ENCODE measurements around the gene EDIL3.

EDIL3 gene

GRCh38 chr5:84383816-84384603 lies 670 bp downstream of the EDIL3 start:
- no peaks in the 10 kb centered on the region for H3K36me3 ChIP-seq (replicated peaks)
- H3K4me3 ChIP-seq: no peak overlapping the region
- H3K27me3 ChIP-seq (ENCODE audit: low read depth): peaks cover 57% of the 10 kb centered on the region
- DNase-seq (ENCODE audit: low spot score in 2 of 2): peak in 1 of 2 experiments; percentile 8
- H3K4me1 ChIP-seq: no peaks in the 10 kb centered on the region
- no peaks in the 10 kb centered on the region for H3K9me3 ChIP-seq
- in situ Hi-C loops (cut with MboI; ENCODE audit: low sequenced_read_pairs): no loop called here

- H3K9me3 ChIP-seq: no peaks in the 10 kb centered on the region
- no peaks in the 10 kb centered on the region for H3K36me3 ChIP-seq (replicated peaks)
- H3K4me1 ChIP-seq: no peaks in the 10 kb centered on the region
- peaks cover 58% of the 10 kb centered on the region for H3K27me3 ChIP-seq (ENCODE audit: low read depth)
- H3K4me3 ChIP-seq: no peak overlapping the region
- DNase-seq (ENCODE audit: low spot score in 2 of 2): no peak
- in situ Hi-C loops (cut with MboI; ENCODE audit: low sequenced_read_pairs): no loop called here
Measured at GRCh38 chr5:84383296-84383815, 1.3 kb downstream of the EDIL3 start.

- Histone ChIP-seq H3K4me3 (no peak overlapping the region), H3K27me3 (ENCODE audit: low read depth) (peaks cover 58% of the 10 kb centered on the region), H3K36me3 (replicated peaks) (no peaks in the 10 kb centered on the region), H3K4me1 (no peaks in the 10 kb centered on the region), H3K9me3 (no peaks in the 10 kb centered on the region)
- no peak for DNase-seq (ENCODE audit: low spot score in 2 of 2)
- in situ Hi-C loops (cut with MboI; ENCODE audit: low sequenced_read_pairs): no loop called here
Measured at GRCh38 chr5:84382363-84383295, 2.1 kb downstream of the EDIL3 start.

GRCh38 chr5:84381502-84382362 lies 2.9 kb downstream of the EDIL3 start:
- Histone ChIP-seq H3K4me1 (no peaks in the 10 kb centered on the region), H3K36me3 (replicated peaks) (no peaks in the 10 kb centered on the region), H3K9me3 (no peaks in the 10 kb centered on the region), H3K27me3 (ENCODE audit: low read depth) (peaks cover 53% of the 10 kb centered on the region), H3K4me3 (no peak overlapping the region)
- in situ Hi-C loops (cut with MboI; ENCODE audit: low sequenced_read_pairs): no loop called here
- DNase-seq (ENCODE audit: low spot score in 2 of 2): no peak

- Histone ChIP-seq H3K4me3 (no peak overlapping the region), H3K36me3 (replicated peaks) (no peaks in the 10 kb centered on the region), H3K4me1 (no peaks in the 10 kb centered on the region), H3K9me3 (no peaks in the 10 kb centered on the region), H3K27me3 (ENCODE audit: low read depth) (peaks cover 38% of the 10 kb centered on the region)
- no peak for DNase-seq (ENCODE audit: low spot score in 2 of 2)
- in situ Hi-C loops (cut with MboI; ENCODE audit: low sequenced_read_pairs): no loop called here
Measured at GRCh38 chr5:84379749-84380148, 4.9 kb downstream of the EDIL3 start.

GRCh38 chr5:84378961-84379360 lies 5.7 kb downstream of the EDIL3 start:
- in situ Hi-C loops (cut with MboI; ENCODE audit: low sequenced_read_pairs): no loop called here
- Histone ChIP-seq H3K36me3 (replicated peaks) (no peaks in the 10 kb centered on the region), H3K27me3 (ENCODE audit: low read depth) (peaks cover 32% of the 10 kb centered on the region), H3K4me1 (no peaks in the 10 kb centered on the region), H3K4me3 (no peak overlapping the region), H3K9me3 (no peaks in the 10 kb centered on the region)
- no peak for DNase-seq (ENCODE audit: low spot score in 2 of 2)

GRCh38 chr5:84378420-84378819 lies 6.3 kb downstream of the EDIL3 start:
- DNase-seq (ENCODE audit: low spot score in 2 of 2): no peak
- H3K9me3 ChIP-seq: no peaks in the 10 kb centered on the region
- peaks cover 27% of the 10 kb centered on the region for H3K27me3 ChIP-seq (ENCODE audit: low read depth)
- in situ Hi-C loops (cut with MboI; ENCODE audit: low sequenced_read_pairs): no loop called here
- no peak overlapping the region for H3K4me3 ChIP-seq
- no peaks in the 10 kb centered on the region for H3K36me3 ChIP-seq (replicated peaks)
- no peaks in the 10 kb centered on the region for H3K4me1 ChIP-seq

- H3K4me1 ChIP-seq: no peaks in the 10 kb centered on the region
Measured at GRCh38 chr5:84376346-84376745, 8.3 kb downstream of the EDIL3 start.

GRCh38 chr5:84374568-84374967 lies 10.1 kb downstream of the EDIL3 start:
- no peaks in the 10 kb centered on the region for H3K36me3 ChIP-seq (replicated peaks)
- no peak for DNase-seq (ENCODE audit: low spot score in 2 of 2)
- H3K9me3 ChIP-seq: no peaks in the 10 kb centered on the region
- no peaks in the 10 kb centered on the region for H3K4me1 ChIP-seq
- in situ Hi-C loops (cut with MboI; ENCODE audit: low sequenced_read_pairs): no loop called here
- peaks cover 9% of the 10 kb centered on the region for H3K27me3 ChIP-seq (ENCODE audit: low read depth)
- H3K4me3 ChIP-seq: no peak overlapping the region

More at GRCh38 chr5:84376346-84376745, 8.3 kb downstream of the EDIL3 start:
- Histone ChIP-seq H3K27me3 (ENCODE audit: low read depth) (peaks cover 7% of the 10 kb centered on the region; the same call in 1 of the 2 replicates), H3K4me3 (no peak overlapping the region), H3K9me3 (no peaks in the 10 kb centered on the region), H3K36me3 (replicated peaks) (no peaks in the 10 kb centered on the region)
- in situ Hi-C loops (cut with MboI; ENCODE audit: low sequenced_read_pairs): no loop called here
- DNase-seq (ENCODE audit: low spot score in 2 of 2): no peak

GRCh38 chr5:84373506-84373905 lies 11.2 kb downstream of the EDIL3 start:
- H3K27me3 ChIP-seq (ENCODE audit: low read depth): peaks cover 5% of the 10 kb centered on the region; the same call in 1 of the 2 replicates
- no peaks in the 10 kb centered on the region for H3K9me3 ChIP-seq
- H3K4me1 ChIP-seq: no peaks in the 10 kb centered on the region
- no peak overlapping the region for H3K4me3 ChIP-seq
- no peak for DNase-seq (ENCODE audit: low spot score in 2 of 2)
- in situ Hi-C loops (cut with MboI; ENCODE audit: low sequenced_read_pairs): no loop called here
- no peaks in the 10 kb centered on the region for H3K36me3 ChIP-seq (replicated peaks)

GRCh38 chr5:84372066-84372695 lies 12.5 kb downstream of the EDIL3 start:
- no peak for DNase-seq (ENCODE audit: low spot score in 2 of 2)
- in situ Hi-C loops (cut with MboI; ENCODE audit: low sequenced_read_pairs): no loop called here
- H3K27me3 ChIP-seq (ENCODE audit: low read depth): peaks cover 5% of the 10 kb centered on the region; the same call in 1 of the 2 replicates
- no peaks in the 10 kb centered on the region for H3K36me3 ChIP-seq (replicated peaks)
- no peaks in the 10 kb centered on the region for H3K4me1 ChIP-seq
- no peaks in the 10 kb centered on the region for H3K9me3 ChIP-seq
- H3K4me3 ChIP-seq: no peak overlapping the region

GRCh38 chr5:84370176-84370575 lies 14.5 kb downstream of the EDIL3 start:
- Histone ChIP-seq H3K4me1 (no peaks in the 10 kb centered on the region), H3K4me3 (no peak overlapping the region), H3K36me3 (replicated peaks) (no peaks in the 10 kb centered on the region), H3K9me3 (no peaks in the 10 kb centered on the region), H3K27me3 (ENCODE audit: low read depth) (peaks cover 5% of the 10 kb centered on the region)
- no peak for DNase-seq (ENCODE audit: low spot score in 2 of 2)
- in situ Hi-C loops (cut with MboI; ENCODE audit: low sequenced_read_pairs): no loop called here

GRCh38 chr5:84364043-84364442 lies 20.6 kb downstream of the EDIL3 start:
- Histone ChIP-seq H3K4me3 (no peak overlapping the region), H3K27me3 (ENCODE audit: low read depth) (no peaks in the 10 kb centered on the region; the same call in 1 of the 2 replicates), H3K4me1 (no peaks in the 10 kb centered on the region), H3K9me3 (no peaks in the 10 kb centered on the region), H3K36me3 (replicated peaks) (no peaks in the 10 kb centered on the region)
- in situ Hi-C loops (cut with MboI; ENCODE audit: low sequenced_read_pairs): no loop called here
- no peak for DNase-seq (ENCODE audit: low spot score in 2 of 2)

Measured in HAP-1 (cell line).